Skeletal muscle satellite cell (primary cell): ENCODE results near the gene TENM4.
A peak's percentile ranks its signal among the peaks of the same experiment; 100 is the strongest.

Experiments used
- H3K27me3 ChIP-seq: 2 replicates; pipeline ENCODE4 v1.7.0; 2013; ENCODE audit warnings: low read length; ENCODE audit not compliant: control insufficient read depth, insufficient read depth
- H3K36me3 ChIP-seq: 2 replicates; pipeline ENCODE4 v1.7.0; 2013; ENCODE audit warnings: mild to moderate bottlenecking, control low read depth, low read length; ENCODE audit not compliant: insufficient read depth
- H3K4me1 ChIP-seq: 2 replicates; pipeline ENCODE4 v1.7.0; 2013; ENCODE audit warnings: low read length; ENCODE audit not compliant: control insufficient read depth, insufficient read depth
- H3K4me2 ChIP-seq: 2 replicates; pipeline ENCODE4 v1.7.0; 2013; ENCODE audit warnings: mild to moderate bottlenecking, low read length
- H3K4me3 ChIP-seq: 2 replicates; pipeline ENCODE4 v1.7.0; 2013; ENCODE audit warnings: low read length
- H3K9ac ChIP-seq: 2 replicates; pipeline ENCODE4 v1.7.0; 2013; ENCODE audit warnings: mild to moderate bottlenecking, low read depth, low read length, moderate library complexity
- H3K9me3 ChIP-seq: replicated peaks from 2 replicates; pipeline ENCODE4 v1.7.0; 2013; ENCODE audit warnings: mild to moderate bottlenecking, control low read depth, low read length

Gene TENM4

DNA sequence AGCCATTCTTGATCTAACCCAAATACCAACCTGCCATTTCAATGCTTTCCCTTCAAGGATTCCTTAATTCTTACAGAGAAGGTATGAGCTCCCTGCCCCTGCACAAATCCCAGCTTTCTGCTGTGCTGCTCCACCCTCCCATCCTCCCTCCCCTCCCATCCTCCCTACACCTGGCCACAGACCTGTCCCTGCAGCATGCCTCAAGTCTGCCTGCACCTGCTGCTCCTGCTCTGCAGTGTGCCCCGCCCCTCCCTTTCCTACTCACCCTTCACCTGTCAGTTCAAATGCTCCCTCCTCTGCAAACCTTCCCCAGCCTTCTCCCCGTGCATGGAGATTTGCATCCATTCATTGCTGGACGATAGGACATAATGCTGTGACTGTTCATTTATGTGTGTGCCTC, 726.3 kb downstream of the TENM4 start:
- peaks cover 9% of the 10 kb centered on the region for H3K4me1 ChIP-seq
- H3K36me3 ChIP-seq, result no peaks in the 10 kb centered on the region
- no peaks in the 10 kb centered on the region for H3K9me3 ChIP-seq
- H3K4me3 ChIP-seq, result no peak overlapping the region
- H3K4me2 ChIP-seq, result no peak overlapping the region
- H3K27me3 ChIP-seq, result no peaks in the 10 kb centered on the region
- H3K9ac ChIP-seq, result no peak overlapping the region

GRCh38 chr11:78711735-78712134, 729.1 kb downstream of the TENM4 start:
- no peaks in the 10 kb centered on the region for H3K27me3 ChIP-seq
- no peaks in the 10 kb centered on the region for H3K36me3 ChIP-seq
- no peak overlapping the region for H3K9ac ChIP-seq
- H3K9me3 ChIP-seq, result no peaks in the 10 kb centered on the region
- no peak overlapping the region for H3K4me3 ChIP-seq
- no peak overlapping the region for H3K4me2 ChIP-seq
- H3K4me1 ChIP-seq, result peaks cover 9% of the 10 kb centered on the region

- no peak overlapping the region for H3K9ac ChIP-seq
- peaks cover 2% of the 10 kb centered on the region for H3K4me1 ChIP-seq
- H3K4me3 ChIP-seq, result no peak overlapping the region
- H3K27me3 ChIP-seq, result no peaks in the 10 kb centered on the region
- no peak overlapping the region for H3K4me2 ChIP-seq
- no peaks in the 10 kb centered on the region for H3K9me3 ChIP-seq
- H3K36me3 ChIP-seq, result no peaks in the 10 kb centered on the region
These were observed 730.4 kb downstream of the TENM4 start for GRCh38 chr11:78710417-78710816.

GRCh38 chr11:78708388-78708787, 732.4 kb downstream of the TENM4 start:
- Histone ChIP-seq H3K27me3 (no peaks in the 10 kb centered on the region), H3K4me3 (no peak overlapping the region), H3K36me3 (no peaks in the 10 kb centered on the region), H3K4me1 (no peaks in the 10 kb centered on the region), H3K9ac (no peak overlapping the region), H3K4me2 (no peak overlapping the region), H3K9me3 (no peaks in the 10 kb centered on the region)

DNA sequence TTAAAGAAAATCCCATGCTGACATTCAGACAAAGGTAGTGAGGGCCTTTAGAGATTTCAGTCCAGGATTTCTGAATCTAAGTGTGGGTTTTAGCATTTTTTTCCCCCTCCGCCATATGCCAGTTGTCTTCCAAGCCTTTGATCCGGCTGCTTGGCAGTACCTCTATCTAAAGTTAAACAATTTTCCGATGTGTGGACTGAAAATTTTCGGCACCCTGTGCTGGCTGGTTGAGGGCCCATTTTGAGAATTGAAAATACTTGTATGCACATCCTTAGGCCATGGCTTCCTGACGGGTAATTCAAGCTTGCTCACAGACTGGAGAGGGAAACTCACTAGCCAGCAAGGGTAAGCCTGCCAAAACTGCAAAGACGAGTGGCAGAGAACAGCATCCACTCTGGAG, 734.3 kb downstream of the TENM4 start:
- Histone ChIP-seq H3K36me3 (no peaks in the 10 kb centered on the region), H3K4me1 (no peaks in the 10 kb centered on the region), H3K9me3 (no peaks in the 10 kb centered on the region), H3K4me3 (no peak overlapping the region), H3K27me3 (no peaks in the 10 kb centered on the region), H3K4me2 (no peak overlapping the region), H3K9ac (no peak overlapping the region)

GRCh38 chr11:78704811-78705210, 736.0 kb downstream of the TENM4 start:
- H3K9ac ChIP-seq, result no peak overlapping the region
- H3K36me3 ChIP-seq, result no peaks in the 10 kb centered on the region
- H3K4me2 ChIP-seq, result no peak overlapping the region
- H3K27me3 ChIP-seq, result no peaks in the 10 kb centered on the region
- no peaks in the 10 kb centered on the region for H3K9me3 ChIP-seq
- no peak overlapping the region for H3K4me3 ChIP-seq
- no peaks in the 10 kb centered on the region for H3K4me1 ChIP-seq

GRCh38 chr11:78699609-78700135, 741.2 kb downstream of the TENM4 start:
- H3K36me3 ChIP-seq, result no peaks in the 10 kb centered on the region
- H3K9ac ChIP-seq, result no peak overlapping the region
- H3K4me3 ChIP-seq, result no peak overlapping the region

GRCh38 chr11:78698612-78699011, 742.2 kb downstream of the TENM4 start:
- H3K4me3 ChIP-seq, result no peak overlapping the region
- peaks cover 12% of the 10 kb centered on the region for H3K4me1 ChIP-seq
- peak overlapping the region; percentile 31 for H3K4me2 ChIP-seq
- peaks cover 9% of the 10 kb centered on the region for H3K27me3 ChIP-seq
- H3K9ac ChIP-seq, result no peak overlapping the region
- H3K36me3 ChIP-seq, result no peaks in the 10 kb centered on the region
- no peaks in the 10 kb centered on the region for H3K9me3 ChIP-seq

More at GRCh38 chr11:78699609-78700135, 741.2 kb downstream of the TENM4 start:
- H3K27me3 ChIP-seq, result peaks cover 9% of the 10 kb centered on the region
- H3K4me1 ChIP-seq, result peaks cover 12% of the 10 kb centered on the region
- no peak overlapping the region for H3K4me2 ChIP-seq
- no peaks in the 10 kb centered on the region for H3K9me3 ChIP-seq

GRCh38 chr11:78696177-78696576, 744.7 kb downstream of the TENM4 start:
- no peaks in the 10 kb centered on the region for H3K36me3 ChIP-seq
- peaks cover 11% of the 10 kb centered on the region for H3K27me3 ChIP-seq
- H3K4me1 ChIP-seq, result peaks cover 16% of the 10 kb centered on the region
- H3K9ac ChIP-seq, result no peak overlapping the region
- H3K4me2 ChIP-seq, result no peak overlapping the region
- no peak overlapping the region for H3K4me3 ChIP-seq
- H3K9me3 ChIP-seq, result no peaks in the 10 kb centered on the region

DNA sequence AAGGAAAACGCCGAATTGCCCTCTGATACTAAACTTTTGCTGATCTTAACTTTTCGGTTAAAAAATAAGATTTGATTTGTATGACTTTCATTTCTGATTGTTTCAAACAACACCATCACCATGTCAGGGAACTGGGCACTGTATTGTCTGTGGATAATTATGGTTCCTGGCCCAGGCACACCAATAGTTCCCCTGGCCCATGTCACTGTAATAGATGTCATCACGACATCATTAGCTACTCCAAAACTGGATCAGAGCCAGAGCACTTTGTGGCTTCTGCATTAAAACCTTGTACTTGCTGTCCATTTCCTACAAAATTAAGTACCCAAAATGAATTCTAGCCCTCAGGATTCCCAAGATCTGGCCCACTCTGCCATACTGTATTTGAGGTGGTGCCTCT, 746.7 kb downstream of the TENM4 start:
- Histone ChIP-seq H3K9ac (no peak overlapping the region), H3K4me3 (no peak overlapping the region), H3K36me3 (no peaks in the 10 kb centered on the region), H3K27me3 (peaks cover 8% of the 10 kb centered on the region), H3K4me2 (no peak overlapping the region), H3K4me1 (peaks cover 19% of the 10 kb centered on the region), H3K9me3 (no peaks in the 10 kb centered on the region)

DNA sequence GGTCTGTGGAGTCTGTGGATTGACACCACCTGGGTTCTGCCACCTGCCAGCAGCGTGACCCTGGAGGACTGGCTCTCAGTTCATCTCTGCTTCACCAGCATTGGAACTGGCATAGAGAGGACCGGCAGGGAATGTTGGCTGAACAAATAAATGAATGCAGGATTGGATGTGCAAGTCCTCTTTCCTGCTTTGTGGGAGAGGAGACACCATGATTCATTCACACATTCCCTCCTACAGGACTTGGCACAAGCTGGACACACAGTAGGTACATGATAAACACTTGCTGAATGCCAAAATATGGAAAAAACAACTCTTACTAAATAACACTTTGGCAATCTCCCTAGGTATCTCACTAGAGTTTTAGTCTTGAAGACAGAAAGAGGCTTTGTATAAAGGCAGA, 749.6 kb downstream of the TENM4 start:
- H3K27me3 ChIP-seq, result peaks cover 3% of the 10 kb centered on the region
- no peak overlapping the region for H3K4me3 ChIP-seq
- H3K9me3 ChIP-seq, result no peaks in the 10 kb centered on the region
- no peaks in the 10 kb centered on the region for H3K36me3 ChIP-seq
- peaks cover 9% of the 10 kb centered on the region for H3K4me1 ChIP-seq
- H3K4me2 ChIP-seq, result no peak overlapping the region
- no peak overlapping the region for H3K9ac ChIP-seq

GRCh38 chr11:78690352-78690987, 750.4 kb downstream of the TENM4 start:
- H3K4me2 ChIP-seq, result no peak overlapping the region
- no peaks in the 10 kb centered on the region for H3K9me3 ChIP-seq
- no peaks in the 10 kb centered on the region for H3K36me3 ChIP-seq
- H3K4me3 ChIP-seq, result no peak overlapping the region
- no peak overlapping the region for H3K9ac ChIP-seq
- peaks cover 9% of the 10 kb centered on the region for H3K4me1 ChIP-seq
- H3K27me3 ChIP-seq, result peaks cover 3% of the 10 kb centered on the region
